A549 (cell line): ENCODE data around the gene DGCR2. TPM values are rescaled to one million over a fixed set of nuclear protein-coding genes. Genes with fewer than 3 reads are reported as not detected.

Experiments
- ATAC-seq, 2 experiments: fragments of 200-7000 bp in 1 of 2; fragments of >200 bp in 1 of 2; cut with Nextera tagmentation in 1 of 2; cut with Tn5 transposase in 1 of 2; 3 replicates each; pipeline versions ENCODE4 v1.8.0 to v1.9.1; 2018 to 2020; ENCODE audit warnings: mild to moderate bottlenecking in 1 of 2, moderate library complexity in 1 of 2
- CTCF ChIA-PET: fragments of 300-600 bp; sonication (Branson Sonifier 250); formaldehyde crosslinking; extraction: SDS; loops from one replicate; lab custom pipeline; 2021; ENCODE audit warnings: antibody characterized with exemption, inconsistent platforms; lab: Yijun Ruan, JAX
- POLR2A ChIA-PET: fragments of 350-600 bp; formaldehyde crosslinking; extraction: SDS; loops from one replicate; lab custom pipeline; 2021; ENCODE audit warnings: antibody characterized with exemption, inconsistent platforms; lab: Yijun Ruan, JAX
- DNase-seq, 2 experiments: peaks; one replicate each; pipeline versions ENCODE4 v3.0.0 to v3.0.0-alpha.2; 2011 to 2016; ENCODE audit warnings: low read depth in 1 of 2, low spot score in 1 of 2
- FAIRE-seq: peaks from 2 replicates; lab custom pipeline; 2011; peaks lifted over from hg19 to GRCh38; lab: Jason Lieb, UNC
- H3K27ac ChIP-seq, 2 experiments: fragments of >200 bp; sonication (Bioruptor Twin); formaldehyde crosslinking; 3 replicates each; pipeline ENCODE4 v1.5.1; 2016 to 2017
- H3K4me1 ChIP-seq: fragments of >200 bp; sonication (Bioruptor Twin); formaldehyde crosslinking; 3 replicates; pipeline ENCODE4 v1.6.1; 2016
- H3K4me2 ChIP-seq: fragments of >200 bp; sonication (Bioruptor Twin); formaldehyde crosslinking; 3 replicates; pipeline ENCODE4 v1.6.1; 2016
- H3K4me3 ChIP-seq: fragments of >200 bp; sonication (Bioruptor Twin); formaldehyde crosslinking; 3 replicates; pipeline ENCODE4 v1.5.1; 2016
- H3K9me3 ChIP-seq: fragments of >200 bp; sonication (Bioruptor Twin); formaldehyde crosslinking; 3 replicates; pipeline ENCODE4 v1.6.1; 2016
- BCL3 ChIP-seq: fragments of >200 bp; sonication (Bioruptor Twin); formaldehyde crosslinking; IDR thresholded peaks from 3 replicates; pipeline ENCODE4 v1.6.1; 2016
- BHLHE40 ChIP-seq: IDR thresholded peaks from 2 replicates; pipeline ENCODE4 v1.6.1; 2012; ENCODE audit warnings: low read depth, low read length, inconsistent platforms
- CHD4 ChIP-seq: fragments of 200-600 bp; sonication (generic); IDR thresholded peaks from 2 replicates; pipeline ENCODE4 v1.6.1; 2016; ENCODE audit warnings: antibody characterized with exemption, mild to moderate bottlenecking, borderline replicate concordance
- ESRRA ChIP-seq: fragments of 150-350 bp; IDR thresholded peaks from 2 replicates; pipeline ENCODE4 v1.6.1; 2014; ENCODE audit warnings: mild to moderate bottlenecking, low read length, borderline replicate concordance
- FOSB ChIP-seq: fragments of 250-450 bp; sonication (Bioruptor Pico); IDR thresholded peaks from 2 replicates; pipeline ENCODE4 v1.5.0; 2020; ENCODE audit warnings: mild to moderate bottlenecking, moderate library complexity
- FOSL2 ChIP-seq, 2 experiments: fragments of 450-650 bp in 1 of 2; fragments of >200 bp in 1 of 2; sonication (Bioruptor Twin) in 1 of 2; formaldehyde crosslinking; IDR thresholded peaks; 2 replicates each; pipeline versions ENCODE4 v1.5.0 to v1.6.1; 2016 to 2020; ENCODE audit warnings: mild to moderate bottlenecking in 1 of 2, moderate library complexity in 1 of 2
- HDAC2 ChIP-seq: fragments of 200-600 bp; sonication (generic); IDR thresholded peaks from 2 replicates; pipeline ENCODE4 v1.6.1; 2016
- HMGXB4 ChIP-seq: fragments of 250-450 bp; sonication (Bioruptor Pico); IDR thresholded peaks from 2 replicates; pipeline ENCODE4 v1.5.0; 2021; ENCODE audit warnings: mild to moderate bottlenecking, moderate library complexity, borderline replicate concordance
- HOXA7 ChIP-seq: fragments of 250-450 bp; sonication (Bioruptor Pico); IDR thresholded peaks from 2 replicates; pipeline ENCODE4 v1.5.0; 2020; ENCODE audit warnings: mild to moderate bottlenecking, moderate library complexity
- HOXB13 ChIP-seq: fragments of 250-450 bp; sonication (Bioruptor Pico); IDR thresholded peaks from 2 replicates; pipeline ENCODE4 v1.5.0; 2020; ENCODE audit warnings: low read depth, mild to moderate bottlenecking, moderate library complexity
- HOXB5 ChIP-seq: fragments of 250-450 bp; sonication (Bioruptor Pico); IDR thresholded peaks from 2 replicates; pipeline ENCODE4 v1.5.0; 2020; ENCODE audit warnings: mild to moderate bottlenecking, moderate library complexity
- JUNB ChIP-seq: fragments of >200 bp; sonication (Bioruptor Twin); formaldehyde crosslinking; IDR thresholded peaks from 2 replicates; pipeline ENCODE4 v1.6.1; 2016
- MAFK ChIP-seq: fragments of 450-650 bp; IDR thresholded peaks from 2 replicates; pipeline ENCODE4 v1.6.1; 2014; ENCODE audit not compliant: partially characterized antibody
- MAX ChIP-seq: IDR thresholded peaks from 2 replicates; pipeline ENCODE4 v1.6.1; 2012
- MAZ ChIP-seq: fragments of 150-350 bp; IDR thresholded peaks from 2 replicates; pipeline ENCODE4 v1.6.1; 2014; ENCODE audit warnings: antibody characterized with exemption, low read depth, low read length, borderline replicate concordance
- NPAS2 ChIP-seq: fragments of 250-450 bp; sonication (Bioruptor Pico); IDR thresholded peaks from 2 replicates; pipeline ENCODE4 v1.8.0; 2022; ENCODE audit warnings: mild to moderate bottlenecking, moderate library complexity, borderline replicate concordance
- PBX3 ChIP-seq: IDR thresholded peaks from 2 replicates; pipeline ENCODE4 v1.6.1; 2012
- POLR2AphosphoS2 ChIP-seq: conservative IDR thresholded peaks from 2 replicates; pipeline ENCODE4 v1.6.1; 2012; ENCODE audit warnings: low read length, improper control_type of control experiment, inconsistent platforms
- RARB ChIP-seq: fragments of 250-450 bp; sonication (Bioruptor Pico); IDR thresholded peaks from 2 replicates; pipeline ENCODE4 v1.8.0; 2021; ENCODE audit warnings: mild to moderate bottlenecking, moderate library complexity
- RFX5 ChIP-seq: fragments of 450-650 bp; IDR thresholded peaks from 2 replicates; pipeline ENCODE4 v1.7.1; 2014; ENCODE audit warnings: antibody characterized with exemption, mild to moderate bottlenecking, moderate library complexity
- TFCP2L1 ChIP-seq: fragments of 250-450 bp; sonication (Bioruptor Pico); IDR thresholded peaks from 2 replicates; pipeline ENCODE4 v1.5.0; 2021; ENCODE audit warnings: mild to moderate bottlenecking
- ZFP36 ChIP-seq: fragments of 450-650 bp; IDR thresholded peaks from 2 replicates; pipeline ENCODE4 v1.6.1; 2014; ENCODE audit warnings: borderline replicate concordance; ENCODE audit not compliant: partially characterized antibody
- ZSCAN20 ChIP-seq: fragments of 250-450 bp; sonication (Bioruptor Pico); IDR thresholded peaks from 2 replicates; pipeline ENCODE4 v1.8.0; 2022; ENCODE audit warnings: mild to moderate bottlenecking, moderate library complexity
- WGBS: methylation state at CpG from one replicate; pipeline ENCODE4 v1.1.6; 2017; ENCODE audit errors: missing lambda C conversion rate; 5-methylcytosine and 5-hydroxymethylcytosine counted together
- polyA plus RNA-seq, 4 experiments: library from polyadenylated mRNA; depleted of rRNA in 3 of 4; stranded (reverse); fragments of >200 nt; fragmentation: RNase III in 1 of 4; extraction: RNeasy Plus Mini Kit Qiagen cat#74134 plus additional on column Dnase treatment in 1 of 4; gene quantifications; 2 replicates in 3 of 4; 3 replicates in 1 of 4; pipeline ENCODE4 v1.2.3, GENCODE V29; 2011 to 2017
- TF ChIP-seq, protein P1 (sequence below): fragments of 200-600 bp; sonication (generic); IDR thresholded peaks from 2 replicates; pipeline ENCODE4 v1.6.1; 2016; ENCODE audit warnings: antibody characterized with exemption, mild to moderate bottlenecking, moderate library complexity

DGCR2 gene
- polyA plus RNA-seq, 2 of the 4 experiments (the other 2 are of a cell fraction): 10.6 to 17.9 TPM

- CTCF ChIA-PET: no interaction called here
- 87% methylated on average over 3 of the region's 3 CpGs for WGBS
- FAIRE-seq (no peak), ATAC-seq (no peak), DNase-seq (no peak)
- POLR2A ChIA-PET: no interaction called here
- Histone ChIP-seq H3K27ac (no peak overlapping the region), H3K4me3 (no peak overlapping the region), H3K9me3 (no peaks in the 10 kb centered on the region), H3K4me1 (peaks cover 7% of the 10 kb centered on the region; the same call in 1 of the 3 replicates), H3K4me2 (no peak overlapping the region)
- TF ChIP-seq POLR2AphosphoS2 (no peak), HOXB13 (CRISPR knock-in tag) (no peak), JUNB (no peak), HOXB5 (CRISPR knock-in tag) (no peak), RFX5 (no peak), CHD4 (no peak), FOSB (CRISPR knock-in tag) (no peak), ZSCAN20 (CRISPR knock-in tag) (no peak), MAX (no peak), RARB (CRISPR knock-in tag) (no peak), BHLHE40 (no peak), ZFP36 (no peak), BCL3 (no peak), ESRRA (no peak), MAZ (no peak)
- TF ChIP-seq, protein P1, sequence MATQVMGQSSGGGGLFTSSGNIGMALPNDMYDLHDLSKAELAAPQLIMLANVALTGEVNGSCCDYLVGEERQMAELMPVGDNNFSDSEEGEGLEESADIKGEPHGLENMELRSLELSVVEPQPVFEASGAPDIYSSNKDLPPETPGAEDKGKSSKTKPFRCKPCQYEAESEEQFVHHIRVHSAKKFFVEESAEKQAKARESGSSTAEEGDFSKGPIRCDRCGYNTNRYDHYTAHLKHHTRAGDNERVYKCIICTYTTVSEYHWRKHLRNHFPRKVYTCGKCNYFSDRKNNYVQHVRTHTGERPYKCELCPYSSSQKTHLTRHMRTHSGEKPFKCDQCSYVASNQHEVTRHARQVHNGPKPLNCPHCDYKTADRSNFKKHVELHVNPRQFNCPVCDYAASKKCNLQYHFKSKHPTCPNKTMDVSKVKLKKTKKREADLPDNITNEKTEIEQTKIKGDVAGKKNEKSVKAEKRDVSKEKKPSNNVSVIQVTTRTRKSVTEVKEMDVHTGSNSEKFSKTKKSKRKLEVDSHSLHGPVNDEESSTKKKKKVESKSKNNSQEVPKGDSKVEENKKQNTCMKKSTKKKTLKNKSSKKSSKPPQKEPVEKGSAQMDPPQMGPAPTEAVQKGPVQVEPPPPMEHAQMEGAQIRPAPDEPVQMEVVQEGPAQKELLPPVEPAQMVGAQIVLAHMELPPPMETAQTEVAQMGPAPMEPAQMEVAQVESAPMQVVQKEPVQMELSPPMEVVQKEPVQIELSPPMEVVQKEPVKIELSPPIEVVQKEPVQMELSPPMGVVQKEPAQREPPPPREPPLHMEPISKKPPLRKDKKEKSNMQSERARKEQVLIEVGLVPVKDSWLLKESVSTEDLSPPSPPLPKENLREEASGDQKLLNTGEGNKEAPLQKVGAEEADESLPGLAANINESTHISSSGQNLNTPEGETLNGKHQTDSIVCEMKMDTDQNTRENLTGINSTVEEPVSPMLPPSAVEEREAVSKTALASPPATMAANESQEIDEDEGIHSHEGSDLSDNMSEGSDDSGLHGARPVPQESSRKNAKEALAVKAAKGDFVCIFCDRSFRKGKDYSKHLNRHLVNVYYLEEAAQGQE: no peak
Measured at GRCh38 chr22:19005905-19006304, 116.3 kb downstream of the DGCR2 start.

- no peak for DNase-seq
- no peak overlapping the region for H3K4me2 ChIP-seq
- FAIRE-seq: no peak
- WGBS: 81% methylated on average over 4 of the region's 4 CpGs
- no peak for ATAC-seq
- POLR2A ChIA-PET: no interaction called here
- H3K4me3 ChIP-seq: no peak overlapping the region
- 0 out of 3 replicates have a peak, but pooled peaks cover 6% of the 10 kb centered on the region for H3K4me1 ChIP-seq
- CTCF ChIA-PET: no interaction called here
- TF ChIP-seq FOSL2 (IDR thresholded peaks at IDR 0.05) (no peak), FOSL2 (CRISPR knock-in tag; IDR thresholded peaks at IDR 0.05) (no peak), MAFK (no peak), HMGXB4 (no peak), FOSB (CRISPR knock-in tag) (no peak), PBX3 (no peak), HDAC2 (no peak), ZSCAN20 (CRISPR knock-in tag) (no peak), NPAS2 (CRISPR knock-in tag) (no peak), RFX5 (no peak), HOXA7 (no peak), TFCP2L1 (no peak)
- no peak overlapping the region for H3K27ac ChIP-seq
- H3K9me3 ChIP-seq: no peaks in the 10 kb centered on the region
Measured at GRCh38 chr22:19004471-19004870, 117.7 kb downstream of the DGCR2 start.
